DMS153 treated with DMSO at 0.1 percent for 48 hours (cell line): ENCODE results near the gene NANOS2.
"Not testable (repeated sequence)": the region's sequence is repeated elsewhere in the genome, so short reads cannot be mapped to it uniquely, and the experiment has no call there.

ENCODE experiments used
- DNase-seq: peaks from one replicate; lab custom pipeline; 2025; ENCODE audit not compliant: unreplicated experiment; lab: John Stamatoyannopoulos, UW

The NANOS2 gene

DNA sequence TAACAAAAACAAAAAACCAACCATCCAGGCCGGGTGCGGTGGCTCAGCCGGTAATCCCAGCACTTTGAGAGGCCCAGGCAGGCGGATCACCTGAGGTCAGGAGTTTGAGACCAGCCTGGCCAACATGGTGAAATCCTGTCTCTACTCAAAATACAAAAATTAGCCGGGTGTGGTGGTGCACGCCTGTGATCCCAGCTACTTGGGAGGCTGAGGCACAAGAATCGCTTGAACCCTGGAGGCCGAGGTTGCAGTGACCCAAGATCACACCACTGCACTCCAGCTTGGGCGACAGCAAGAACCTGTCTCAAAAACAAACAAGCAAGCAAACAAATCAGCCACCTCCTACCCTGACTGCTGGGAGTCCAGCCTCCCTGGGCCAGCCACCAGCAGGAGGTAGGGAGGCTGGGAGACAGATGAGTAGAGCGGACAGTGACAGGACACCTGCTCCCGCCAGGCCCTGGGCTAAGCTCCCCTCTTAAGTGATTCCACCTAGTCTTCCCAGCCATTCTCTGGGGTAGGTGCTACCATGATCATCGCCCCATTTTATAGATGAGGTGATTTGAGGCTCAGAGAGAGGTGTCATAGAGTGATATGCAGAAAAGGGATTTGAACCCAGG is 18.5 kb downstream of the NANOS2 start:
- not testable (repeated sequence) for DNase-seq

DNA sequence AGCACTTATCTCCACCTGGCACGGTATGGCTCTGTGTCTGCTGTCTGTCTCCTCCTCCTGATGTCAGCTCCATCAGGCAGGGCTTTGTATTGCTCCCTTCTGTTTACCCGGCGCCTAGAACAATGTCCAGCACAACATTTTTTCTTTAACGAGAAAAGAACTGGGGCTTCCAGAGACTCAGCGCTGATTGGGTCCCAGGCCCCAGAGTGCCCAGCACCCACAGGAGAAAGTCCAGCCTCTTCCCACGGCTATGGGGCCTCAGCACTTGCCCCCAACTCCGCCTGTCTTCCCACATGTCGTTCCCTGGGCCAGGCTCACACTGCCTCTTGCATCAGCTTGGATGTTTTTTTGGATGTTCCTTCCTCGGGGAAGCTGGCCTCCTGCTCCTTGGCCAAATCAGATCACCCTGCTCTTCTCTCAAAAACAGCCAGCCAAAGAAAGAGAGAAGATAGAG is 19.0 kb downstream of the NANOS2 start:
- no peak for DNase-seq

- no peak for DNase-seq
These were observed 23.7 kb downstream of the NANOS2 start for GRCh38 chr19:45890877-45891276.

GRCh38 chr19:45889210-45889885 is 25.2 kb downstream of the NANOS2 start:
- DNase-seq: no peak

GRCh38 chr19:45887200-45887710 is 27.3 kb downstream of the NANOS2 start:
- no peak for DNase-seq

DNA sequence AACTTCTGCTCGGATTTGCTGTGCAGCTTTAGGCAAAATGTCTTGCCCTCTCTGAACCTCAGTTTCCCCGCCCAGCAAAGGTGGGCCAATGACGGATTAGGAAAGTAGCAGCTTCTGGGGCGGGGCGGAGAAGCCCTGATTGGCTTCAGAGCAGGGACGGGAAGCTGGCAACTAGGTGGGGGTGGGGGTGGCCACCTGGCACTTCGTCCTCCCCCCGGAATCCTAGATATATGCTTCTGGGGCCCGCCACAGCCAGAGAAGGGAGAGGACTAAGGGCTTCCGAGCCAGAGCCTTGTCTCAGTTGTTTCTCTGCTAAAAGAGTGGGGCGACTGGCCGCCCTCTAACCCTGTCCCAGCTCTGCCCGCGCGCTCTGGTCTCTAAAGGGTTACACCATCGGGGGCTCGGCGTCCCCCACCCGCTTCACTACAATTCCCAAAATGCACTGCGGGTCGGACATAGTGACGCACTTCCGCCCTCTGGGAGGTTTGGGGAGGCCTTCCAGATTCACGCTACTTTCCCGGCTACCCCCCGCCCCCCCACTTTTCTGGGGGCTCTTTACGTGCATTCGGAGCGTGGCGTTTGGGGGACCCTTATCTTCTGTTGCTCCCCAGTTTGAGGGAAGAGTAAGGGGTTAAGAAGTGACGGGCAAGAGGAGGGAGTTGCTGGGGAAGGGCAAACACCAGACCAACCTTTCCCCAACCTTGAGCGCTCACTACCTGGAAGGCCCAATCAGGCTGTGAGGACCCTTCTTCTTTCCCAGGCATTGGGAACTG is 28.0 kb downstream of the NANOS2 start:
- DNase-seq: peak; percentile 71

DNA sequence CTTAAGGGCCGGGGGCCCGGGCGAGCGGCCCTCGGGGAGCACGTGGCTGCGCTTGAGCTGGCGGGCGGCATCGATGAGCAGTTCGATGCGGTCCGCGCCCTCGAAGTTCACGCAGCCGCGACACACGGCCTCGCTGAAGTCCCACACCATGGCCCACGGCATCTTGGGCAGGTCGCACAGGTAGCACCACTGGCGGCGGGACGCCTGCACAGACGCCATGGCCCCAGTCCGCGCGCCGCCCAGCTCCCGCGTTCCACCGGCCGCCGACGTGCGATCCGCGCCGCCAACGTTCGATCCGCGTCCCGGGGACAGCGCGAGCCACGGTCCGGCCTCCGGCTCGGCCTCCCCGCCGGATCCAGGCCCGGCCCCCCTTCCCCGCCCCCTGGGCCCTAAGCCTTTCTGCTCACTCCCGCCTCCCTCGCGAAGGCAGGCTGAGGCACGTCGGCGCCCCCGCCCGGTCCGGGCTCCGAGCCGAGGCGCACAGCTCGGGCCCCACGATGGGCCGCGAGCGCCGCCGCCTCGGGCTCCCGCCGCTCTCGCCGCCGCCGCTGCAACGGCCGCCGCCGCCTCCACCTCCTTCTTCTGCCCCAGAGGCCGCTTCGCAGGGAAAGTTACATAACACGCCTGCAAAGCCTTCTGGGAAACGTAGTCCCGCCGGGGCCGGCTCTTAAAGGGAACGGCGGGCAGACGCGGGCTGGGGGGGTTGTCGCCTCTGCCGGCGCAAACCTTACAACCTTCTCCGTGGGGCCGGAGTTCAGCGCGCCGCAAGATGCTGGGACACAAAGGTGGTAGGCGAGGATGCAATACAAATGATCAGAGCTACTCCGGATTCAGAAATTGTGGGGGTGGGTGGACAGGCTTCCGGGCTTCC is 28.8 kb downstream of the NANOS2 start, which contains the start of gene IRF2BP1:
Gene IRF2BP1 (minus strand): TSS at position 586 of the 871 bp plus-strand sequence. CDS start 367 bp downstream, at position 219.
- DNase-seq: peak; percentile 75

DNA sequence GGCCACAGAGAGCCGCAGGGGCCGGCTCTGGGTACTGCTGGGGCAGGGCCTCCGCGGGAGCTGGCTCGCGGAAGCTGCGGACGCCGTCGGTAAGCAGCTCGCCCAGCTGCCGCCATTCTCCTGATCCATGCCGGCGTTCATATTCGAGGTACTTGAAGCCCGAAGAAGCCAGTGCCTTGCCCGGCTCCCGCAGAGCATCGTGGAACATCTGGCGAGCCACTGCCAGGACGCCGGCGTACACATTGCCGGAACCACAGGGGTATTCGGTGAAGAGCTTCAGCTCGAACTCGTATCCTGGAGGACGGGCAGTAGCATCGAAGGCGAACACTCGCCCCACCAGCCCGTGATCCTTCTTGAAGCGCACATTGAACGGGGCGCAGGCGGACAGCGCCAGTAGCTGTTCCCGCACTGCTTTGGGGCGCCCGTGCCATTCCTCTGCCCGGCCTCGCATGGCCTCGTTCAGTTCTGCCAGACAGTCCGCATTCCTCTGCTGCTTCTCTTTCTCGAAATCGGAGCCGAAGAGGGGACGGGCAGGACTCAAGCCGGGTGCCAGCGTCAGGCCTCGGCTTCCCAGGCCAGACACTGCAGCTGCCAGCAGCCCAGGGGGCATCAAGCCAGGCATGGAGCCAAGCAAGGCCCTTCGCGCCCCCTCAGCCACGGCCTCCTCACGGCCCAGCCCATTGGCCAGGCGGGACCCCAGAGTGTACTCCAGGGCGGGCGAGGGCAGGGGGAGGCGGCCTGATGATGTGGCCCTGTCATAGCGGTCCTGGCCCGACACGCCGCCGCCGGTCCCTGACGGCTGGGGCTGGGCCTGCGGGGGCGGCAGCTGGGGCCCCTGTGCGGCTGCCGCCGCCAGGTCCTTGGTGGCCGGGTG is 29.7 kb downstream of the NANOS2 start:
- no peak for DNase-seq

GRCh38 chr19:45883881-45884681 is 30.5 kb downstream of the NANOS2 start:
- DNase-seq: no peak

DNA sequence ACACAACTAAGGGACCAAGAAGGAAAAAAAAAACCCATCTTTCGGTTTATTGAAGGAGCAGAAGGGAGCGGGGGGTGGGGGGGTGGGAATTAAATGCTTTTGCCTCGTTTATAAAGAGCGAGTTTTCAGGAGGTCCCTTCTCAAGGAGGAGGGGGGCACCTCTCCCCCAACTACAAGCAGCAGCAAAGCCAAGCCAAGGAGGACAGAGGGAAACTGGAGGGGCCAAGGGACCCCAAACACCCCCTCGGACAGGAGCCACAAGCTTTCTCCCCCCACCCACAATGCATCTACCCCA is 31.0 kb downstream of the NANOS2 start:
- DNase-seq: no peak

DNA sequence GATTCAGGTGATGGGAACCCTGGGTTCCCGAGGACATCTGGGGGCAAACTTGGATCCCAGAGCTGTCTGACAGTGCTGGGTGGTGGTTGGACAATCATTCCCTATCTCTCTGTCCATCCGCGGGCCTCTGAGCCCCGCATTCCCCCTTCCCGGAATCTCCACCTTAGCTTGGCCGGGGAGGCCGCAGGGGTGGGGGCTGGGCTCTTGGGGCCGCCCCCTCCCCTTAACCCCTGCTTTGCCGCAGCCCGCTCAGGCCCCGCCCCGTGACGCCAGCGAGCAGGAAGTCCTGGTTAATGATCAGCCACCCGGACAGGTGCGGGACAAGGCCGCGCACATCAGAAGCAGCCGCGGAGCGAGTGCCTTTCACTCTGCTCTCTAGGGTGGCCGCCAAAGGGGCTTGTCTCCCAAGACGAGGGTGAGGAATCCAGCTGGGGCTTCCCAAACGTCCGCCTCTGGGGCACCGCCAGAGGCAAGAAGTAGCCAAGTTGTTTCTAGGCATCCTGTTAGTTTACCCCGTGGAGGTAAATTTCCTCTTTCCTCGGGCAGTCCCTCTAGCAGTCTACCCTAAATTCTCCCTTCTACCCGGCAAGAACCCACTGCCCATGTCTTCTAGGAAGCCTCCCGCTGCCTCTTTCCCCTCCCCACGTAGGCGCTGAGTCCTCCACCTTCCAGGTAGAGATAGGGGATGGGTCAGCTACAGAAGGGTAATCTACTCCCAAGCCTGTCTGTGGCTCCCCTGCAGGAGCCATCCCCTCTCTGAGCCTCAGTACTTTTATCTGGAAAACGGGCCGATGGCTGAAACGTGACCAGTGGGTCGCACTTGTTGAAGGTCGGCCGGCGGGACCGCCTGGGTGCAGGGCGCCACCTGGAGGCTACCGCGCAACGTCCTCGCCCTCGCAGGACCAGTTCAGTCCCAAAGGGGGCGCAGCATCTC is 31.7 kb downstream of the NANOS2 start:
- peak; percentile 62 for DNase-seq

GRCh38 chr19:45881909-45882528 is 32.6 kb downstream of the NANOS2 start:
- DNase-seq: no peak

DNA sequence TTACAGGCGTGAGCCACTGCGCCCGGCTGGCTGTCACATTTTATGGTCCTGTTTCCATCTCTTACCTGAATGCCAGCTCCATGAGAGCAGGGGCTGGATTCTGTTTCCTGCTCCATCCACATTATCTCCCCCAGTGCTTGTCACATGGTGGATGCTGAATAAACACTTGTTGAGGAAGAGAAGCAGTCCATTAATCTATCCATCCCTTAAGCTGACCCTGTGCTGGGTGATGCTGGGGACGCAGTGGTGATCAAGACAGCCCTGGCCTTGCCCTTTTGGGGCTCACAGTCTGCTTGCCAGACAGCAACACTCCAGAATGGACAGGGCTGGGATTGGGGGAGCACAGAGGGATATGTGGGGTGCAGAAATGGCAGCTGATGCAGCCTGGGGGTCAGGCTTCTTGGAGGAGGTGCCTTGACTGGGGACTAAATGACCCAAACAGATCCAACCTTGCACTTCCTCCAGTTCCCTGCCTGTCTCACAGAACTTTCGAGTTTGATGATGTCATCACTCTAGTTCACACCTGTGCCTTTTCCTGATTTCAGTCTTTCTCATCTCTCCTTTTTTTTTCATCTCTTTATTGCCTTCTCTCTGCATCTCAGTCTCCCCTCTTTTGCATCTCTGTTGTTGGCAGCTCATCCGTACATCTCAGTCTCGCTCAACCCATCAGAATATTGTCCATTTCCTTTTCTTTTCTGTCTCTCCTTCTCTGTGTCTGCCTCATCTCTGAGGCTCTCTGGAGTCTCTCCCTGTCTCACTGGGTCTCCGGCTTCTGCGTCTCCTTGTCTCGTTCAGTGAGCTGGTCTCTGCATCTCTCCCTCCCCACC is 33.3 kb downstream of the NANOS2 start:
- DNase-seq: no peak

- no peak for DNase-seq
These were observed 34.6 kb downstream of the NANOS2 start for GRCh38 chr19:45879971-45880370.

DNA sequence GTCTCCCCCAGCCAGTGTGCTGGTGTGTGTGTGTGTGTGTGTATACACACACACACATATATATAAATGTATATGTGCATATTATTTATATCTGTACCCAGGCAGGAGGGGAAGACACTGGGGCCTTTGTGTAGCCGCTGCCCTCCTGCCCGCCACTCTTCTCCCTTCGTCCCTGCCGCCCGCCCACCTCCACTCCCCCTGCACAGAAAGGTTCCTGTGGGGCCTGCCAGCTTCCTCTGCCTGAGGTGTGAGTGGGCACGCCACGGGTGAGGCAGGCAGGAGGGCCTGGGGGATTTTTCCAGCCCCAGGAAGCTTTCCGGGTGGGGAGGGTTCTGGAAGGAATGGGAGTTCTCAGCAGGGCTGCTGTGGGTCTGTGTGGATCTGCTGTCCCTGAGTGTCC is 35.5 kb downstream of the NANOS2 start:
- no peak for DNase-seq

GRCh38 chr19:45878043-45878794 is 36.4 kb downstream of the NANOS2 start:
- DNase-seq: no peak
